SU-DHL-6 (cell line): ENCODE measurements around the gene POU2AF3.

Source experiments
- H2AFZ ChIP-seq: fragments of 200-600 bp; sonication (generic); 2 replicates; pipeline ENCODE4 v1.6.1; 2014; ENCODE audit warnings: low read depth, mild to moderate bottlenecking, moderate library complexity, mixed read lengths, antibody characterized with exemption, low read length; ENCODE audit not compliant: severe bottlenecking
- H3F3A ChIP-seq: fragments of 200-600 bp; shearing (Covaris generic); 2 replicates; pipeline ENCODE4 v1.6.0; 2016; ENCODE audit warnings: antibody characterized with exemption, mild to moderate bottlenecking; ENCODE audit not compliant: insufficient read depth
- H3K27ac ChIP-seq: fragments of 200-600 bp; sonication (generic); 2 replicates; pipeline ENCODE4 v1.5.1; 2016; ENCODE audit warnings: low read depth, mild to moderate bottlenecking, low read length, moderate library complexity, mixed read lengths
- H3K27me3 ChIP-seq: fragments of 200-600 bp; sonication (generic), shearing (Covaris generic); 2 replicates; pipeline ENCODE4 v1.6.0; 2014; ENCODE audit warnings: mild to moderate bottlenecking, low read length
- H3K36me3 ChIP-seq: fragments of 200-600 bp; sonication (generic); 2 replicates; pipeline ENCODE4 v1.6.1; 2014; ENCODE audit warnings: mild to moderate bottlenecking, low read length, mixed read lengths
- H3K4me2 ChIP-seq: fragments of 300-600, 200-600 bp; shearing (Covaris generic), sonication (generic); 2 replicates; pipeline ENCODE4 v1.6.0; 2014; ENCODE audit warnings: low read length, low read depth, mild to moderate bottlenecking; ENCODE audit not compliant: poor library complexity, severe bottlenecking
- H3K4me3 ChIP-seq: fragments of 200-600 bp; sonication (generic); 2 replicates; pipeline ENCODE4 v1.5.1; 2014; ENCODE audit warnings: antibody characterized with exemption, low read length, mild to moderate bottlenecking, mixed read lengths; ENCODE audit not compliant: insufficient read depth, poor library complexity, severe bottlenecking
- H3K79me2 ChIP-seq: fragments of 200-600 bp; sonication (generic); 2 replicates; pipeline ENCODE4 v1.6.1; 2014; ENCODE audit warnings: mild to moderate bottlenecking, low read length, moderate library complexity; ENCODE audit not compliant: insufficient read depth
- H3K9ac ChIP-seq: fragments of 200-600 bp; sonication (generic); 2 replicates; pipeline ENCODE4 v1.7.0; 2014; ENCODE audit warnings: mild to moderate bottlenecking, low read length
- H3K9me2 ChIP-seq: fragments of 200-600 bp; sonication (generic); replicated peaks from 2 replicates; pipeline ENCODE4 v1.6.1; 2014; ENCODE audit warnings: low read length; ENCODE audit not compliant: insufficient read depth
- H3K9me3 ChIP-seq: fragments of 200-600 bp; sonication (generic); 2 replicates; pipeline ENCODE4 v1.6.1; 2014; ENCODE audit warnings: low read length, mixed read lengths; ENCODE audit not compliant: insufficient read depth
- H4K20me1 ChIP-seq: fragments of 200-600 bp; sonication (generic); 2 replicates; pipeline ENCODE4 v1.6.1; 2014; ENCODE audit warnings: low read depth, mild to moderate bottlenecking, antibody characterized with exemption, low read length, moderate library complexity, mixed read lengths
- CTCF ChIP-seq: fragments of 200-600 bp; sonication (generic); IDR thresholded peaks from one replicate; pipeline ENCODE4 v1.5.1; 2017; ENCODE audit warnings: antibody characterized with exemption, mild to moderate bottlenecking, low read length, moderate library complexity; ENCODE audit not compliant: insufficient read depth, poor library complexity, severe bottlenecking
- EZH2phosphoT487 ChIP-seq: fragments of 200-600 bp; sonication (generic), shearing (Covaris generic); conservative IDR thresholded peaks from 2 replicates; pipeline ENCODE4 v1.6.1; 2018; ENCODE audit warnings: mild to moderate bottlenecking, antibody characterized with exemption, low read length, moderate library complexity, mixed read lengths

The POU2AF3 gene

GRCh38 chr11:111349191-111349695 is 50.9 kb downstream of the POU2AF3 start:
- no peaks in the 10 kb centered on the region for H3K79me2 ChIP-seq
- H3K27me3 ChIP-seq: no peaks in the 10 kb centered on the region
- H3F3A ChIP-seq: peaks cover 59% of the 10 kb centered on the region
- H3K36me3 ChIP-seq: 0 out of 2 replicates have a peak, but pooled peaks cover 8% of the 10 kb centered on the region
- no peaks in the 10 kb centered on the region for H3K9me3 ChIP-seq
- no peak overlapping the region for H3K4me3 ChIP-seq
- no peak overlapping the region for H2AFZ ChIP-seq
- no peak overlapping the region for H3K4me2 ChIP-seq
- TF ChIP-seq CTCF (no peak), EZH2phosphoT487 (no peak)
- no peaks in the 10 kb centered on the region for H4K20me1 ChIP-seq
- no peak overlapping the region for H3K9ac ChIP-seq
- H3K27ac ChIP-seq: no peak overlapping the region
- no peaks in the 10 kb centered on the region for H3K9me2 ChIP-seq

GRCh38 chr11:111350811-111351210 is 52.5 kb downstream of the POU2AF3 start:
- no peak overlapping the region for H3K4me3 ChIP-seq
- TF ChIP-seq EZH2phosphoT487 (no peak), CTCF (no peak)
- peaks cover 18% of the 10 kb centered on the region; the same call in 1 of the 2 replicates for H3K36me3 ChIP-seq
- H3K9me2 ChIP-seq: no peaks in the 10 kb centered on the region
- no peaks in the 10 kb centered on the region for H3K9me3 ChIP-seq
- no peaks in the 10 kb centered on the region for H3K79me2 ChIP-seq
- no peak overlapping the region for H3K27ac ChIP-seq
- H2AFZ ChIP-seq: no peak overlapping the region
- peaks cover 57% of the 10 kb centered on the region for H3F3A ChIP-seq
- no peak overlapping the region for H3K9ac ChIP-seq
- no peaks in the 10 kb centered on the region for H3K27me3 ChIP-seq
- no peak overlapping the region for H3K4me2 ChIP-seq
- no peaks in the 10 kb centered on the region for H4K20me1 ChIP-seq

- H3K4me3 ChIP-seq: no peak overlapping the region
- peaks cover 23% of the 10 kb centered on the region; the same call in 1 of the 2 replicates for H3K36me3 ChIP-seq
- no peak overlapping the region for H3K27ac ChIP-seq
- H3K9me2 ChIP-seq: no peaks in the 10 kb centered on the region
- no peaks in the 10 kb centered on the region for H3K79me2 ChIP-seq
- H3K27me3 ChIP-seq: no peaks in the 10 kb centered on the region
- H2AFZ ChIP-seq: no peak overlapping the region
- TF ChIP-seq EZH2phosphoT487: no peak
- no peak overlapping the region for H3K9ac ChIP-seq
- no peaks in the 10 kb centered on the region for H4K20me1 ChIP-seq
- no peak overlapping the region for H3K4me2 ChIP-seq
- H3K9me3 ChIP-seq: no peaks in the 10 kb centered on the region
- H3F3A ChIP-seq: peaks cover 50% of the 10 kb centered on the region
These were observed 53.2 kb downstream of the POU2AF3 start for GRCh38 chr11:111351374-111352055.

- Histone ChIP-seq H3K4me2 (no peak overlapping the region), H3K9ac (no peak overlapping the region), H3K9me3 (no peaks in the 10 kb centered on the region), H3F3A (peaks cover 46% of the 10 kb centered on the region), H3K79me2 (no peaks in the 10 kb centered on the region), H2AFZ (no peak overlapping the region), H3K36me3 (peaks cover 29% of the 10 kb centered on the region), H3K4me3 (no peak overlapping the region), H4K20me1 (no peaks in the 10 kb centered on the region), H3K27ac (no peak overlapping the region), H3K27me3 (no peaks in the 10 kb centered on the region), H3K9me2 (no peaks in the 10 kb centered on the region)
- TF ChIP-seq CTCF: no peak
- no peak for TF ChIP-seq EZH2phosphoT487
These were observed 53.9 kb downstream of the POU2AF3 start for GRCh38 chr11:111352231-111352746.
